ENCODE data around the gene COX15. TPM values are rescaled to one million over a fixed set of nuclear protein-coding genes. Genes with fewer than 3 reads are reported as not detected.

Gene COX15
- total and polyA plus RNA-seq, 2 of the 4 experiments (the other 2 are of a cell fraction): 18.9 to 40.1 TPM

GRCh38 chr10:99765672-99766301 lies 33.9 kb upstream of the COX15 start:
- no peaks in the 10 kb centered on the region for H3K9me3 ChIP-seq (ENCODE audit: control insufficient read depth, insufficient read depth, low read length)
- in situ Hi-C loops (cut with MboI; ENCODE audit: low sequenced_read_pairs) (no loop called here), intact Hi-C loops (cut with micrococcal nuclease) (no loop called here), dilution Hi-C loops (cut with HindIII; ENCODE audit: low sequenced_read_pairs, unreplicated experiment) (no loop called here)
- no peak overlapping the region for H2BK20ac ChIP-seq (ENCODE audit: low read depth, low read length)
- H3K23ac ChIP-seq (ENCODE audit: low read depth, low read length): no peak overlapping the region
- CTCF ChIA-PET: interaction anchor here (0.6 kb wide), 1 partner anchor 8 kb away, joined by 3 read pairs; no protein-coding TSS in a partner anchor
- no peaks in the 10 kb centered on the region for H4K20me1 ChIP-seq (ENCODE audit: insufficient read depth, low read length)
- H3K9ac ChIP-seq (ENCODE audit: low read depth, low read length): no peak overlapping the region
- H3K9me1 ChIP-seq (ENCODE audit: insufficient read depth, low read length): no peaks in the 10 kb centered on the region
- no peak overlapping the region for H3K18ac ChIP-seq (ENCODE audit: low read depth, low read length)
- ATAC-seq (ENCODE audit: low read depth): no peak
- no peak overlapping the region for H3K4ac ChIP-seq (ENCODE audit: low read depth, low read length)
- H2AK5ac ChIP-seq (ENCODE audit: low read depth, low read length): no peak overlapping the region
- H4K91ac ChIP-seq (ENCODE audit: insufficient read depth, low read depth, low read length): no peak overlapping the region
- H2BK5ac ChIP-seq (ENCODE audit: low read depth, low read length, poor library complexity, severe bottlenecking): no peak overlapping the region
- no peak overlapping the region for H2BK15ac ChIP-seq (ENCODE audit: low read depth, low read length)
- no TSS peak for BruUV-seq (replicated peaks)
- WGBS, 2 experiments (ENCODE audit: extremely low coverage in 2 of 2, insufficient read length in 1 of 2): no CpG with 5 or more reads among the region's 4 CpGs
- POLR2A ChIA-PET (ENCODE audit: unreplicated experiment): no interaction called here
- H3K56ac ChIP-seq (ENCODE audit: extremely low read depth, insufficient read depth, low read length): no peak overlapping the region
- H3K4me1 ChIP-seq (ENCODE audit: control insufficient read depth, insufficient read depth, low read length): peaks cover 4% of the 10 kb centered on the region; the same call in 1 of the 2 replicates
- H3K36me3 ChIP-seq (ENCODE audit: control insufficient read depth, insufficient read depth, low read length): no peaks in the 10 kb centered on the region
- H3K14ac ChIP-seq (replicated peaks; ENCODE audit: low read depth, low read length): no peak overlapping the region
- TF ChIP-seq MAFK (IDR thresholded peaks at IDR 0.05; ENCODE audit: low read depth, low read length): no peak
- no peak for TF ChIP-seq SMC3 (IDR thresholded peaks at IDR 0.05; ENCODE audit: low read depth, low read length)
- TF ChIP-seq, protein P1, sequence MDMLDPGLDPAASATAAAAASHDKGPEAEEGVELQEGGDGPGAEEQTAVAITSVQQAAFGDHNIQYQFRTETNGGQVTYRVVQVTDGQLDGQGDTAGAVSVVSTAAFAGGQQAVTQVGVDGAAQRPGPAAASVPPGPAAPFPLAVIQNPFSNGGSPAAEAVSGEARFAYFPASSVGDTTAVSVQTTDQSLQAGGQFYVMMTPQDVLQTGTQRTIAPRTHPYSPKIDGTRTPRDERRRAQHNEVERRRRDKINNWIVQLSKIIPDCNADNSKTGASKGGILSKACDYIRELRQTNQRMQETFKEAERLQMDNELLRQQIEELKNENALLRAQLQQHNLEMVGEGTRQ (IDR thresholded peaks at IDR 0.05; ENCODE audit: low read depth, low read length): no peak
- no peak for TF ChIP-seq RCOR1 (IDR thresholded peaks at IDR 0.05; ENCODE audit: insufficient replicate concordance, low read length)
- TF ChIP-seq MXI1 (IDR thresholded peaks at IDR 0.05; ENCODE audit: borderline replicate concordance, low read depth, low read length): no peak
- no peak for TF ChIP-seq RAD21 (IDR thresholded peaks at IDR 0.05; ENCODE audit: low read length)
- TF ChIP-seq, protein P2, sequence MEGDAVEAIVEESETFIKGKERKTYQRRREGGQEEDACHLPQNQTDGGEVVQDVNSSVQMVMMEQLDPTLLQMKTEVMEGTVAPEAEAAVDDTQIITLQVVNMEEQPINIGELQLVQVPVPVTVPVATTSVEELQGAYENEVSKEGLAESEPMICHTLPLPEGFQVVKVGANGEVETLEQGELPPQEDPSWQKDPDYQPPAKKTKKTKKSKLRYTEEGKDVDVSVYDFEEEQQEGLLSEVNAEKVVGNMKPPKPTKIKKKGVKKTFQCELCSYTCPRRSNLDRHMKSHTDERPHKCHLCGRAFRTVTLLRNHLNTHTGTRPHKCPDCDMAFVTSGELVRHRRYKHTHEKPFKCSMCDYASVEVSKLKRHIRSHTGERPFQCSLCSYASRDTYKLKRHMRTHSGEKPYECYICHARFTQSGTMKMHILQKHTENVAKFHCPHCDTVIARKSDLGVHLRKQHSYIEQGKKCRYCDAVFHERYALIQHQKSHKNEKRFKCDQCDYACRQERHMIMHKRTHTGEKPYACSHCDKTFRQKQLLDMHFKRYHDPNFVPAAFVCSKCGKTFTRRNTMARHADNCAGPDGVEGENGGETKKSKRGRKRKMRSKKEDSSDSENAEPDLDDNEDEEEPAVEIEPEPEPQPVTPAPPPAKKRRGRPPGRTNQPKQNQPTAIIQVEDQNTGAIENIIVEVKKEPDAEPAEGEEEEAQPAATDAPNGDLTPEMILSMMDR (conservative IDR thresholded peaks at IDR 0.05; ENCODE audit: low read depth, low read length): no peak
- no peak for TF ChIP-seq MAZ (IDR thresholded peaks at IDR 0.05; ENCODE audit: borderline replicate concordance, low read depth, low read length)
- no peak overlapping the region for H4K8ac ChIP-seq (ENCODE audit: low read depth in 2 of 2, low read length in 2 of 2)
- H2AFZ ChIP-seq (replicated peaks; ENCODE audit: low read length, poor library complexity): no peak overlapping the region
- H3K27ac ChIP-seq (ENCODE audit: insufficient read depth, low read length): no peak overlapping the region
- no peak overlapping the region for H2AK9ac ChIP-seq (replicated peaks; ENCODE audit: low read depth, low read length, poor library complexity)
- no peak for DNase-seq
- no peaks in the 10 kb centered on the region for H3K27me3 ChIP-seq (ENCODE audit: control insufficient read depth, insufficient read depth, low read length)
- H3K79me1 ChIP-seq (ENCODE audit: low read depth in 1 of 2, low read length in 2 of 2): no peaks in the 10 kb centered on the region
- no peak overlapping the region for H2BK120ac ChIP-seq (ENCODE audit: low read depth, low read length)
- H3K4me3 ChIP-seq (ENCODE audit: insufficient read depth, low read depth, low read length): no peak overlapping the region
- H4K5ac ChIP-seq (ENCODE audit: low read depth, low read length): no peak overlapping the region
- H3K4me2 ChIP-seq (ENCODE audit: low read depth, low read length): no peak overlapping the region
